Astrocyte of the cerebellum (primary cell): ENCODE measurements around the gene ZBP1.

Experiments
- DNase-seq: peaks from one replicate; pipeline ENCODE4 v3.0.0-alpha.2; 2011; ENCODE audit warnings: low read depth
- H3K4me3 ChIP-seq: 2 replicates; pipeline ENCODE4 v1.5.1; 2011; ENCODE audit warnings: mild to moderate bottlenecking, low read depth, low read length, moderate library complexity
- in situ Hi-C: cut with HindIII; loops from 2 replicates; pipeline ENCODE4 v1.10.0; 2017; ENCODE audit warnings: low sequenced_read_pairs
- TF ChIP-seq, protein P1 (sequence below): IDR thresholded peaks from 2 replicates; pipeline ENCODE4 v1.5.1; 2012; ENCODE audit warnings: low read length, low read depth, moderate library complexity, mild to moderate bottlenecking; ENCODE audit errors: missing control alignments

ZBP1 gene

DNA sequence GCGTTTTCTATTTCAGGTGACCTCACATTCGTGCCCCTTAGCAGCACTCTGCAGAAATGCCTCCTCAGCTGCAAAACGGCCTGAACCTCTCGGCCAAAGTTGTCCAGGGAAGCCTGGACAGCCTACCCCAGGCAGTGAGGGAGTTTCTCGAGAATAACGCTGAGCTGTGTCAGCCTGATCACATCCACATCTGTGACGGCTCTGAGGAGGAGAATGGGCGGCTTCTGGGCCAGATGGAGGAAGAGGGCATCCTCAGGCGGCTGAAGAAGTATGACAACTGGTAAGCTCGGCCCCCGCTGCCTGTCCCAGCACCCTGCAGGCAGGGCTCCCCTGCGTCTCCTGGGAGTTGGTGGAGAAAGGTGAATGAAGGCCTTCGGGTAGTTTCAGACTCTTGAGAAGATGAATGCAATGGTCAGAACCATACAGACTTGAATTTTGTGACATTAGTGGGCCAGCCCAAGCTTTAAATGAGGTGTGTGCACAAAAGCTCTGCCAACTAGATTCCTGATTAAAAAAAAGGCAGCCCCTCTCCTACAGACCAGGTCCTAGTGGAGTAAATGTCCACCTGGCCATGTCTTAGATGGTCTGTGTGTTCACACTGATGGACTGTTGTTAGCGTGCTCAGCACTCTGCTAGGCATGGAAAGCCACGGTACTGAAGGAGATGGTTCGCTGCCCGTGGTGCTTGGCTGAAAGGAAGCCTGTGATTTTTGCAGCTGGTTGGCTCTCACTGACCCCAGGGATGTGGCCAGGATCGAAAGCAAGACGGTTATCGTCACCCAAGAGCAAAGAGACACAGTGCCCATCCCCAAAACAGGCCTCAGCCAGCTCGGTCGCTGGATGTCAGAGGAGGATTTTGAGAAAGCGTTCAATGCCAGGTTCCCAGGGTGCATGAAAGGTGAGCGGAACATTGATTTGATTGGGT lies 58.6 kb downstream of the ZBP1 start:
- TF ChIP-seq, protein P1, sequence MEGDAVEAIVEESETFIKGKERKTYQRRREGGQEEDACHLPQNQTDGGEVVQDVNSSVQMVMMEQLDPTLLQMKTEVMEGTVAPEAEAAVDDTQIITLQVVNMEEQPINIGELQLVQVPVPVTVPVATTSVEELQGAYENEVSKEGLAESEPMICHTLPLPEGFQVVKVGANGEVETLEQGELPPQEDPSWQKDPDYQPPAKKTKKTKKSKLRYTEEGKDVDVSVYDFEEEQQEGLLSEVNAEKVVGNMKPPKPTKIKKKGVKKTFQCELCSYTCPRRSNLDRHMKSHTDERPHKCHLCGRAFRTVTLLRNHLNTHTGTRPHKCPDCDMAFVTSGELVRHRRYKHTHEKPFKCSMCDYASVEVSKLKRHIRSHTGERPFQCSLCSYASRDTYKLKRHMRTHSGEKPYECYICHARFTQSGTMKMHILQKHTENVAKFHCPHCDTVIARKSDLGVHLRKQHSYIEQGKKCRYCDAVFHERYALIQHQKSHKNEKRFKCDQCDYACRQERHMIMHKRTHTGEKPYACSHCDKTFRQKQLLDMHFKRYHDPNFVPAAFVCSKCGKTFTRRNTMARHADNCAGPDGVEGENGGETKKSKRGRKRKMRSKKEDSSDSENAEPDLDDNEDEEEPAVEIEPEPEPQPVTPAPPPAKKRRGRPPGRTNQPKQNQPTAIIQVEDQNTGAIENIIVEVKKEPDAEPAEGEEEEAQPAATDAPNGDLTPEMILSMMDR, result no peak
- no peak for DNase-seq
- no peak overlapping the region for H3K4me3 ChIP-seq
- in situ Hi-C loops, result loop anchor here (5.0 kb wide), 1 partner anchor 44 kb away; no protein-coding TSS in a partner anchor

- DNase-seq, result no peak
- H3K4me3 ChIP-seq, result no peak within 1 kb of the TSS
Measured at GRCh38 chr20:57560554-57561355, 59.5 kb downstream of the ZBP1 start, which contains the start of gene PCK1. TSS of gene PCK1 (plus strand) at chr20:57561110. CDS start at chr20:57561412, 302 bp downstream.

GRCh38 chr20:57559658-57560553 lies 60.3 kb downstream of the ZBP1 start:
- TF ChIP-seq, protein P1, result no peak
- in situ Hi-C loops, result loop anchor here (5.0 kb wide), 1 partner anchor 43 kb away; no protein-coding TSS in a partner anchor
- no peak for DNase-seq
- no peak overlapping the region for H3K4me3 ChIP-seq

More at GRCh38 chr20:57560554-57561355, 59.5 kb downstream of the ZBP1 start, which contains the start of gene PCK1:
- in situ Hi-C loops, result loop anchor here (5.0 kb wide), 1 partner anchor 43 kb away; no protein-coding TSS in a partner anchor
- TF ChIP-seq, protein P1, result no peak

GRCh38 chr20:57559289-57559634 lies 61.0 kb downstream of the ZBP1 start:
- in situ Hi-C loops, result no loop called here
- no peak overlapping the region for H3K4me3 ChIP-seq
- no peak for DNase-seq
- TF ChIP-seq, protein P1, result no peak

GRCh38 chr20:57558614-57559288 lies 61.5 kb downstream of the ZBP1 start:
- in situ Hi-C loops, result no loop called here
- no peak for DNase-seq
- no peak overlapping the region for H3K4me3 ChIP-seq
- TF ChIP-seq, protein P1, result no peak
